Fibroblast of lung (primary cell): ENCODE measurements around the gene GNAO1.

Source experiments
- CTCF ChIP-seq, 2 donors: IDR thresholded peaks in 1 of 2; conservative IDR thresholded peaks in 1 of 2; 1 replicate in 1 of 2; 2 replicates in 1 of 2; pipeline ENCODE4 v1.5.1; 2011 to 2012; ENCODE audit warnings: low read length in 2 of 2, control low read depth in 1 of 2, inconsistent platforms in 1 of 2, low read depth in 1 of 2, mild to moderate bottlenecking in 1 of 2
- EZH2 ChIP-seq: IDR thresholded peaks from 2 replicates; pipeline ENCODE4 v1.5.1; 2012; ENCODE audit warnings: low read length, control low read depth, mild to moderate bottlenecking; ENCODE audit errors: missing control alignments

GRCh38 chr16:56145369-56145768 is 45.9 kb upstream of the GNAO1 start:
- no peak for TF ChIP-seq CTCF (conservative IDR thresholded peaks at IDR 0.05 in 1 of 2, IDR thresholded peaks at IDR 0.05 in 1 of 2; ENCODE audit: low read depth in 1 of 2, low read length in 2 of 2)
- TF ChIP-seq EZH2 = no peak
